HEK293T (cell line): ENCODE results near the gene INPP5A.

Experiments used
- CTCF ChIA-PET: fragments of 350-600 bp; formaldehyde crosslinking; extraction: SDS; loops from one replicate; lab custom pipeline; 2021; ENCODE audit warnings: antibody characterized with exemption, inconsistent platforms; lab: Yijun Ruan, JAX
- POLR2A ChIA-PET: fragments of 350-600 bp; formaldehyde crosslinking; extraction: SDS; loops from one replicate; lab custom pipeline; 2020; ENCODE audit warnings: antibody characterized with exemption, inconsistent platforms; lab: Yijun Ruan, JAX
- DNase-seq: peaks from one replicate; pipeline ENCODE4 v3.0.0; 2012; ENCODE audit warnings: mixed read lengths; ENCODE audit errors: extremely low spot score
- ARNT ChIP-seq: fragments of 450-650 bp; IDR thresholded peaks from 2 replicates; pipeline ENCODE4 v1.6.1; 2017; ENCODE audit warnings: mild to moderate bottlenecking
- BHLHE40 ChIP-seq: fragments of 450-650 bp; IDR thresholded peaks from 2 replicates; pipeline ENCODE4 v1.6.1; 2016; ENCODE audit warnings: mild to moderate bottlenecking, moderate library complexity, borderline replicate concordance
- CTBP1 ChIP-seq: fragments of 450-650 bp; IDR thresholded peaks from 2 replicates; pipeline ENCODE4 v1.6.1; 2016; ENCODE audit warnings: borderline replicate concordance
- ELF4 ChIP-seq: fragments of 450-650 bp; IDR thresholded peaks from 2 replicates; pipeline ENCODE4 v1.6.1; 2017; ENCODE audit warnings: antibody characterized with exemption
- FOXA1 ChIP-seq: fragments of 450-650 bp; IDR thresholded peaks from 2 replicates; pipeline ENCODE4 v1.6.1; 2016; ENCODE audit warnings: mild to moderate bottlenecking
- FOXK2 ChIP-seq: fragments of 450-650 bp; IDR thresholded peaks from 2 replicates; pipeline ENCODE4 v1.6.1; 2016; ENCODE audit warnings: mild to moderate bottlenecking
- FOXM1 ChIP-seq: fragments of 450-650 bp; IDR thresholded peaks from 2 replicates; pipeline ENCODE4 v1.6.1; 2017; ENCODE audit warnings: mild to moderate bottlenecking, borderline replicate concordance
- HDGF ChIP-seq: fragments of 450-650 bp; IDR thresholded peaks from 2 replicates; pipeline ENCODE4 v1.6.1; 2017; ENCODE audit warnings: antibody characterized with exemption, borderline replicate concordance
- L3MBTL2 ChIP-seq: fragments of 450-650 bp; conservative IDR thresholded peaks from 2 replicates; pipeline ENCODE4 v1.6.1; 2016; ENCODE audit warnings: mild to moderate bottlenecking
- LEF1 ChIP-seq: fragments of 450-650 bp; IDR thresholded peaks from 2 replicates; pipeline ENCODE4 v1.6.1; 2017; ENCODE audit warnings: mild to moderate bottlenecking, borderline replicate concordance
- NFRKB ChIP-seq: fragments of 450-650 bp; IDR thresholded peaks from 2 replicates; pipeline ENCODE4 v1.6.1; 2016; ENCODE audit warnings: mild to moderate bottlenecking, moderate library complexity
- SP1 ChIP-seq: fragments of 450-650 bp; IDR thresholded peaks from 2 replicates; pipeline ENCODE4 v1.6.1; 2017
- SUZ12 ChIP-seq: fragments of 450-650 bp; IDR thresholded peaks from 2 replicates; pipeline ENCODE4 v1.6.1; 2016; ENCODE audit warnings: mild to moderate bottlenecking
- TARDBP ChIP-seq: fragments of 450-650 bp; IDR thresholded peaks from 2 replicates; pipeline ENCODE4 v1.6.1; 2016
- ZNF384 ChIP-seq: fragments of 450-650 bp; IDR thresholded peaks from 2 replicates; pipeline ENCODE4 v1.6.1; 2016
- TF ChIP-seq, protein P1 (sequence below): fragments of 450-650 bp; IDR thresholded peaks from 2 replicates; pipeline ENCODE4 v1.6.1; 2016

The INPP5A gene

GRCh38 chr10:132726194-132726593 is 188.6 kb downstream of the INPP5A start:
- no peak for DNase-seq
- POLR2A ChIA-PET: no interaction called here

DNA sequence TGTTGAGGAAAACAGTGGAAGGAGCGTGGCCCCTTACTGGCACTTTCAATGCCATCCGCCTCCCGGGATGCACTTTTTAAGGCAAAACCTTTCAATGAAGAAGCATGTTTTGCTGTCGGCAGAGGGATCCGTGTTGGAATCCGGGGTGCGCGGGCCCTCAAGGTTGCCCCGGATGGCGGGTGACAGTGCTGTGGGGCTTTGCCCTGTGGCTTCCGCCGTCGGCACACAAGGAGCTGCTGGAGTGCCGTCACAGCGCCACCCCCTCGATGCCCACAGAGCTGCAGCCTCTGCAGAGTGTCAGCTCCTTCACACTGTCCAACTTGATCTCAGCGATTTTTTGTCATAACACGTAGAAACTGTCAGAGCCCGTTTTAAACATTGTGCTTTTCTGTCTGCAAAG is 189.4 kb downstream of the INPP5A start:
- no peak for TF ChIP-seq HDGF
- TF ChIP-seq CTBP1: no peak
- no peak for TF ChIP-seq FOXA1
- no peak for TF ChIP-seq ELF4
- TF ChIP-seq, protein P1, sequence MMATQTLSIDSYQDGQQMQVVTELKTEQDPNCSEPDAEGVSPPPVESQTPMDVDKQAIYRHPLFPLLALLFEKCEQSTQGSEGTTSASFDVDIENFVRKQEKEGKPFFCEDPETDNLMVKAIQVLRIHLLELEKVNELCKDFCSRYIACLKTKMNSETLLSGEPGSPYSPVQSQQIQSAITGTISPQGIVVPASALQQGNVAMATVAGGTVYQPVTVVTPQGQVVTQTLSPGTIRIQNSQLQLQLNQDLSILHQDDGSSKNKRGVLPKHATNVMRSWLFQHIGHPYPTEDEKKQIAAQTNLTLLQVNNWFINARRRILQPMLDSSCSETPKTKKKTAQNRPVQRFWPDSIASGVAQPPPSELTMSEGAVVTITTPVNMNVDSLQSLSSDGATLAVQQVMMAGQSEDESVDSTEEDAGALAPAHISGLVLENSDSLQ: no peak
- TF ChIP-seq ARNT: no peak
- TF ChIP-seq SP1: no peak
- CTCF ChIA-PET: no interaction called here
- POLR2A ChIA-PET: no interaction called here
- DNase-seq: no peak

More at GRCh38 chr10:132726194-132726593, 188.6 kb downstream of the INPP5A start:
- CTCF ChIA-PET: no interaction called here
- TF ChIP-seq, protein P1: no peak
- TF ChIP-seq BHLHE40: no peak
- no peak for TF ChIP-seq CTBP1
- no peak for TF ChIP-seq FOXK2
- TF ChIP-seq ELF4: no peak
- TF ChIP-seq LEF1: no peak
- no peak for TF ChIP-seq FOXM1

- TF ChIP-seq NFRKB: no peak
- TF ChIP-seq HDGF: no peak
- TF ChIP-seq FOXK2: no peak
- TF ChIP-seq BHLHE40: no peak
- TF ChIP-seq SUZ12: no peak
- TF ChIP-seq SP1: no peak
- no peak for TF ChIP-seq FOXA1
- no peak for TF ChIP-seq FOXM1
- TF ChIP-seq, protein P1: no peak
- TF ChIP-seq ELF4: no peak
- no peak for TF ChIP-seq TARDBP
- no peak for TF ChIP-seq CTBP1
- TF ChIP-seq ARNT: no peak
- TF ChIP-seq L3MBTL2: no peak
- TF ChIP-seq LEF1: no peak
- ChIA-PET CTCF (no interaction called here), POLR2A (no interaction called here)
- no peak for DNase-seq
Measured at GRCh38 chr10:132727411-132727810, 189.8 kb downstream of the INPP5A start.

DNA sequence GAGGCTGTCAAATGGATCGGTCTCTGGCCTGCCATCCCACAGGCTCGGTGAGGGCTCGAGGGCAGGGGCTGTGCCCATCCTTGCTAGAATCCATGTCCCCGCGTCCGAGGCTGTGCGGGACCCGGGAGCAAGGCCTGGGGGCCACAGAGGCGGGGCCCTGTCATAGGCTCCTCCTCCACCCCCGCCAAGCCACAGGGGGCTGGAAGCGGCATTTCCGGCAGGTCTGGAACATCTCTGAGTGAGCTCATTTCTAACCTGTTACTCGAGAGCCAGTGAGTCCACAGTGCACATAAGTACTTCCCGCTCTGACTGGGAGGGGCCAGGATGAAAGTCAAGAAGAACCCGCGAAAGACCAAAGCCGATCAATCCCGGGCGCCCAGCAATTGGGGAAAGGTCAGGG is 190.7 kb downstream of the INPP5A start:
- ChIA-PET POLR2A (no interaction called here), CTCF (no interaction called here)
- TF ChIP-seq NFRKB (no peak), BHLHE40 (no peak), ARNT (no peak), FOXM1 (no peak), SP1 (no peak), LEF1 (no peak)
- no peak for DNase-seq

DNA sequence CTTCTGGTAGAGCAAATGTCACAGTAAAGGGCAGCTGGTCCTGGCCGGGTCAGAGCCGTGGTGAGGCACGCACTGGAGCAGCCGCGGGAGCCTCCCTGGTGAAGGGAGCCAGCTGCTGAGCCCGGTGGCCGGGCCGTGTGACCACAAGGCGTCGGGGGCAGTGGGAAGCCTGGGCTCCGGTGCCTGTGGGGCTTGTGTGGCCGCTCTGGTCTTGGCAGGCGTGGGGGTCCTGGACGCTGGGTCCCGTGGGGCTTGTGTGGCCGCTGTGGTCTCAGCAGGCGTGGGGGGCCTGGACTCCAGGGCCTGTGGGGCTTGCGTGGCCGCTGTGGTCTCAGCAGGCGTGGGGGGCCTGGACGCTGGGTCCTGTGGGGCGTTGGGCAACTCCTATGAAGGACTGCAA is 191.2 kb downstream of the INPP5A start:
- ChIA-PET POLR2A (no interaction called here), CTCF (no interaction called here)
- TF ChIP-seq FOXM1 (no peak), CTBP1 (no peak), ZNF384 (no peak), LEF1 (no peak), TARDBP (no peak), NFRKB (no peak), FOXK2 (no peak), SUZ12 (no peak), SP1 (no peak), HDGF (no peak), BHLHE40 (no peak)
- no peak for DNase-seq

DNA sequence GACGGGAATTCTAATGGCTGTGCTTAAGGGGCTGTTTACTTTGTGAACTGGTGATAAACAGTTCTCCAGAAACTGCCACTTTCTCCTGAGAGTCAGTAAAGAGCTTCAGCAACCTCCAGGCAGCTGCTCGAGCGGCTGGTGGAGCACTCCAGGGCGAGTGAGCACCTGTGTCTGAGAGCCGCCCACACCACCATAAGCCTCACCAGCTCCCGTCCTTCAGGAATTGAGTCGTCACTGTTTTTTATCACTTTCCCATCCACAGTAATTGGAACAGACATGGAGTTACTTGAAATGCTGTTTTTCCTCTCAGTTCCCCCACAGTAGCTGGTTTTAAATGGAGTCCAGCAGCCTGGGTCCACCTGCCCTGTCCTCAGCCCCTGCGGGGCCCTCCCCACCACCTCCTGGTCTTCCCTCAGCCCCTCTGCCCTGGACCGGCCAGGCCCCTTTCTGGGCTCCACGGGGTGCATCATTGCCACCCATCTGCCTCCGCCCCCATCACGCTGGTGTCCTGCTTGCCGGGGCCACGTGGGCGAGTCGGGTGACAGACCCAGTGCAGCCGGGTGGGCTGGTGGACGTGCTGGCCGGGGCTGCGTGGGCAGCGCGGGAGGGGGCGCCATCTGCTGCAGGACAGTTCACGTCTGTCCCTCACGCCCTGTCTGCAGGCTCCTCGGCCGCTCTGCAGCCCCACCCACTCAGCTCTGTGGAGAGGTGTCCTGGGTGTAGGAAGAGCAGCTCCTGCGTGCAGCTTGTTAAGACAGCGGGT is 192.4 kb downstream of the INPP5A start:
- CTCF ChIA-PET: interaction anchor here (1.1 kb wide), 1 partner anchor 45 kb away, joined by 3 read pairs; no protein-coding TSS in a partner anchor
- DNase-seq: no peak
- POLR2A ChIA-PET: no interaction called here

More for the DNA sequence above, 192.4 kb downstream of the INPP5A start:
- no peak for TF ChIP-seq ARNT
- no peak for TF ChIP-seq FOXA1
- TF ChIP-seq TARDBP: no peak
- TF ChIP-seq ZNF384: no peak
- TF ChIP-seq, protein P1: no peak
- TF ChIP-seq NFRKB: no peak
- no peak for TF ChIP-seq CTBP1
- TF ChIP-seq FOXK2: no peak
- no peak for TF ChIP-seq ELF4
- TF ChIP-seq L3MBTL2: no peak
